ENCODE measurements around the gene CD22. TPM values are rescaled to one million over a fixed set of nuclear protein-coding genes. Genes with fewer than 3 reads are reported as not detected.

The CD22 gene
- total RNA-seq, 1 experiment from 2014 or later, result not detected

- H3K9me3 ChIP-seq (ENCODE audit: low read depth, low read length, poor library complexity, severe bottlenecking), result no peaks in the 10 kb centered on the region
- no peaks in the 10 kb centered on the region for H3K4me1 ChIP-seq (ENCODE audit: insufficient read depth, low read length, poor library complexity, severe bottlenecking)
- ChIA-PET POLR2A (ENCODE audit: low non-redundant PET) (no interaction called here), CTCF (no interaction called here)
- no peak overlapping the region for H3K27ac ChIP-seq (ENCODE audit: low read depth, low read length, poor library complexity, severe bottlenecking)
- H3K27me3 ChIP-seq (replicated peaks; ENCODE audit: insufficient read depth, low read depth, low read length, poor library complexity), result peaks cover 4% of the 10 kb centered on the region
- no peaks in the 10 kb centered on the region for H3K36me3 ChIP-seq (ENCODE audit: insufficient read depth, low read length, poor library complexity, severe bottlenecking)
- BruUV-seq (replicated peaks), result no TSS peak
- intact Hi-C loops (cut with micrococcal nuclease; ENCODE audit: unreplicated experiment), result no loop called here
- H3K4me3 ChIP-seq (ENCODE audit: low read depth, low read length, poor library complexity, severe bottlenecking), result no peak overlapping the region
- TF ChIP-seq, protein P1, sequence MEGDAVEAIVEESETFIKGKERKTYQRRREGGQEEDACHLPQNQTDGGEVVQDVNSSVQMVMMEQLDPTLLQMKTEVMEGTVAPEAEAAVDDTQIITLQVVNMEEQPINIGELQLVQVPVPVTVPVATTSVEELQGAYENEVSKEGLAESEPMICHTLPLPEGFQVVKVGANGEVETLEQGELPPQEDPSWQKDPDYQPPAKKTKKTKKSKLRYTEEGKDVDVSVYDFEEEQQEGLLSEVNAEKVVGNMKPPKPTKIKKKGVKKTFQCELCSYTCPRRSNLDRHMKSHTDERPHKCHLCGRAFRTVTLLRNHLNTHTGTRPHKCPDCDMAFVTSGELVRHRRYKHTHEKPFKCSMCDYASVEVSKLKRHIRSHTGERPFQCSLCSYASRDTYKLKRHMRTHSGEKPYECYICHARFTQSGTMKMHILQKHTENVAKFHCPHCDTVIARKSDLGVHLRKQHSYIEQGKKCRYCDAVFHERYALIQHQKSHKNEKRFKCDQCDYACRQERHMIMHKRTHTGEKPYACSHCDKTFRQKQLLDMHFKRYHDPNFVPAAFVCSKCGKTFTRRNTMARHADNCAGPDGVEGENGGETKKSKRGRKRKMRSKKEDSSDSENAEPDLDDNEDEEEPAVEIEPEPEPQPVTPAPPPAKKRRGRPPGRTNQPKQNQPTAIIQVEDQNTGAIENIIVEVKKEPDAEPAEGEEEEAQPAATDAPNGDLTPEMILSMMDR (conservative IDR thresholded peaks at IDR 0.05; ENCODE audit: low read depth, low read length), result no peak
- no peak for TF ChIP-seq EZH2 (IDR thresholded peaks at IDR 0.05; ENCODE audit: borderline replicate concordance, low read depth, low read length, poor library complexity, severe bottlenecking)
- no peak for DNase-seq (ENCODE audit: low spot score)
These were observed 5.3 kb downstream of the CD22 start for GRCh38 chr19:35334144-35334753.

GRCh38 chr19:35336166-35336955 is 7.4 kb downstream of the CD22 start:
- H3K4me1 ChIP-seq (ENCODE audit: insufficient read depth, low read length, poor library complexity, severe bottlenecking), result no peaks in the 10 kb centered on the region
- no peaks in the 10 kb centered on the region for H3K9me3 ChIP-seq (ENCODE audit: low read depth, low read length, poor library complexity, severe bottlenecking)
- intact Hi-C loops (cut with micrococcal nuclease; ENCODE audit: unreplicated experiment), result no loop called here
- ChIA-PET POLR2A (ENCODE audit: low non-redundant PET) (no interaction called here), CTCF (no interaction called here)
- no peak for DNase-seq (ENCODE audit: low spot score)
- H3K36me3 ChIP-seq (ENCODE audit: insufficient read depth, low read length, poor library complexity, severe bottlenecking), result no peaks in the 10 kb centered on the region
- H3K4me3 ChIP-seq (ENCODE audit: low read depth, low read length, poor library complexity, severe bottlenecking), result no peak overlapping the region
- BruUV-seq (replicated peaks), result no TSS peak
- peaks cover 4% of the 10 kb centered on the region for H3K27me3 ChIP-seq (replicated peaks; ENCODE audit: insufficient read depth, low read depth, low read length, poor library complexity)
- TF ChIP-seq, protein P1 (conservative IDR thresholded peaks at IDR 0.05; ENCODE audit: low read depth, low read length), result no peak
- TF ChIP-seq EZH2 (IDR thresholded peaks at IDR 0.05; ENCODE audit: borderline replicate concordance, low read depth, low read length, poor library complexity, severe bottlenecking), result no peak
- no peak overlapping the region for H3K27ac ChIP-seq (ENCODE audit: low read depth, low read length, poor library complexity, severe bottlenecking)

DNA sequence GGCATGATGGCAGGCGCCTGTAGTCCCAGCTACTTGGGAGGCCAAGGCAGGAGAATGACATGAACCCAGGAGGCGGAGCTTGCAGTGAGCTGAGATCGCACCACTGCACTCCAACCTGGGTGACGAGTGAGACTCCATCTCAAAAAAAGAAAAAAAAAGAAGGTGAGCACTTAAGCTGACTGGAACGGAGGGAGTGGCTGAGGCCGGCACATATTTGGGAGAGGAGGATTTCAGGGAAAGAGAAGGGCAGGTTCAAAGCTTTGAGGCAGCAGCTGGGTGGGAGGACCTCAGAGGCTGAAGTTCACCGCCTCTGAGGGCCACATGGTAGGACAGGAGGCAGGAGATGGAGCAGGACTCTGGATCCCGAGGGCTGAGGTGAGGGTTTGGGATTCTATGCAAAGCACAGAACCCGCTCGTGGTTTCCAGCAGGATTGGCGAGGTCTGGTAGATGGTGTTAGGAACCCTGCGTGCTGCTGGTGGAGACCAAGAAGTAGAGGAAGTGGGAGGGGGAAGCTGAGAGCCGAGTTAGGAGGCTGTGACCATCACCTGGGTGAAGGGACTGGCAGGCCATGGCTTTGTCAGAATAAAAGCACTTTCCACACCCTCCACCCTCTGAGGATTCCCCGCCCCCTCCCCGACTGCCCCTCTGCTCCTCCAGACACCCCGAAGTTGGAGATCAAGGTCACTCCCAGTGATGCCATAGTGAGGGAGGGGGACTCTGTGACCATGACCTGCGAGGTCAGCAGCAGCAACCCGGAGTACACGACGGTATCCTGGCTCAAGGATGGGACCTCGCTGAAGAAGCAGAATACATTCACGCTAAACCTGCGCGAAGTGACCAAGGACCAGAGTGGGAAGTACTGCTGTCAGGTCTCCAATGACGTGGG is 8.4 kb downstream of the CD22 start:
- Histone ChIP-seq H3K36me3 (ENCODE audit: insufficient read depth, low read length, poor library complexity, severe bottlenecking) (no peaks in the 10 kb centered on the region), H3K27me3 (replicated peaks; ENCODE audit: insufficient read depth, low read depth, low read length, poor library complexity) (peaks cover 4% of the 10 kb centered on the region), H3K27ac (ENCODE audit: low read depth, low read length, poor library complexity, severe bottlenecking) (no peak overlapping the region), H3K9me3 (ENCODE audit: low read depth, low read length, poor library complexity, severe bottlenecking) (no peaks in the 10 kb centered on the region), H3K4me3 (ENCODE audit: low read depth, low read length, poor library complexity, severe bottlenecking) (no peak overlapping the region), H3K4me1 (ENCODE audit: insufficient read depth, low read length, poor library complexity, severe bottlenecking) (no peaks in the 10 kb centered on the region)
- TF ChIP-seq EZH2 (IDR thresholded peaks at IDR 0.05; ENCODE audit: borderline replicate concordance, low read depth, low read length, poor library complexity, severe bottlenecking), result no peak
- TF ChIP-seq, protein P1 (conservative IDR thresholded peaks at IDR 0.05; ENCODE audit: low read depth, low read length), result no peak
- BruUV-seq (replicated peaks), result no TSS peak
- no peak for DNase-seq (ENCODE audit: low spot score)
- ChIA-PET POLR2A (ENCODE audit: low non-redundant PET) (no interaction called here), CTCF (no interaction called here)
- intact Hi-C loops (cut with micrococcal nuclease; ENCODE audit: unreplicated experiment), result no loop called here
